NCI-H524 (cell line): ENCODE data around the gene HAPLN2.
"Not testable (repeated sequence)": the region's sequence is repeated elsewhere in the genome, so short reads cannot be mapped to it uniquely, and the experiment has no call there.

Experiments used
- DNase-seq, 2 experiments: peaks; one replicate each; lab custom pipeline; 2025; lab: John Stamatoyannopoulos, UW

Gene HAPLN2

DNA sequence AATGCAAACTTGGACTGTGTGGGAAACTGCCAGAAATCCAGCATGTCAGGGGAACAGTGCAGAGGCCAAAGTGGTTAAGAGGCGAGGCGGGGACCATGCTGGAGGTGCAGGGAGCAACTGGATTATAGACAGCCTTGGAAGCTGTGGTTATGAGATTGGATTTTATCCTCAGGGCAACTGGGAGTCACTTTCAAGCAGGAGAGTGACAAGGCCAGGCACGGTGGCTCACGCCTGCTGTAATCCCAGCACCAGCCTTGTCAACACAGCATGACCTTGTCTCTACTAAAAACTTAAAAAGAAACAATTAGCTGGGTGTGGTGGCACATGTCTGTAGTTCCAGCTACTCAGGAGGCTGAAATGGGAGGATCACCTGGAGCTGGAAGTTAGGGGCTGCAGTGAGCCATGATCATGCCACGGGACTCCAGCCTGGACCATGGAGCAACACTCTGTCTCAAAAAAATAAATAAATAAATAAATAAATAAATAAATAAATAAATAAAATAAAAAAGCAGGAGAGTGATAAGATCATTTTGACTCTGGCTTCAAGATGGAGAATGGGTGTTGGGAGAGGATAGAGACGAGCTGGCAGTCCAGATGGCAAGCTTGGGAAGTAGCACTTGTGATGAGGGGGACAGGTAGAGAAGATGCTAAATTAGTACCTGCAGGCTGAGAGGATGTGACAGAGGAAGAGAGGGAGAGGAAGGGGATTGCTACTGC, 3.5 kb downstream of the HAPLN2 start:
- peak in 1 of 2 experiments; percentile 31 for DNase-seq

DNA sequence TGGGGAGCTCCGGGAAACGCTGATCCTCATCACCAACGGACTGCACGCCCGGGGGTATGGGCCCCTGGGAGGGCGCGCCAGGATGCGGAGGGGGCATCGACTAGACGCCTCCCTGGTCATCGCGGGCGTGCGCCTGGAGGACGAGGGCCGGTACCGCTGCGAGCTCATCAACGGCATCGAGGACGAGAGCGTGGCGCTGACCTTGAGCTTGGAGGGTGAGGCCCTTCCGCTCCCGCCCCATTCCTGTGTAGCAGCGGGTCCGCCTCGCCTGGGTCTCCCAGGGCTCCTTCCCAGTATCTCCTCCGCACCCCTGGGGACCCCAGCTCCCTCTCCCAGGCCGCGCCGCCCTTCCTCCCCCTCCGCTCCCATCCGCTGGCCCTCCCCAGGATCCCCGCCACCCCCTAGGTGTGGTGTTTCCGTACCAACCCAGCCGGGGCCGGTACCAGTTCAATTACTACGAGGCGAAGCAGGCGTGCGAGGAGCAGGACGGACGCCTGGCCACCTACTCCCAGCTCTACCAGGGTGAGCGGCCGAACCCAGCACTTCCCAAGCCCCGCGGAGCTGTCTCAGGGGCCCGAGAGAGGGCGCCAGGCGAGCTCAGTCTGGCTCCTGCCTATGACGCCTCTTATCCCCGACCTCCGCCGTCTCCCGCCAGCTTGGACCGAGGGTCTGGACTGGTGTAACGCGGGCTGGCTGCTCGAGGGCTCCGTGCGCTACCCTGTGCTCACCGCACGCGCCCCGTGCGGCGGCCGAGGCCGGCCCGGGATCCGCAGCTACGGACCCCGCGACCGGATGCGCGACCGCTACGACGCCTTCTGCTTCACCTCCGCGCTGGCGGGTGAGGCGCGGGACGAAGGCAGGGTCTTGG, 5.0 kb downstream of the HAPLN2 start:
- DNase-seq: peak; percentile 42 to 72

DNA sequence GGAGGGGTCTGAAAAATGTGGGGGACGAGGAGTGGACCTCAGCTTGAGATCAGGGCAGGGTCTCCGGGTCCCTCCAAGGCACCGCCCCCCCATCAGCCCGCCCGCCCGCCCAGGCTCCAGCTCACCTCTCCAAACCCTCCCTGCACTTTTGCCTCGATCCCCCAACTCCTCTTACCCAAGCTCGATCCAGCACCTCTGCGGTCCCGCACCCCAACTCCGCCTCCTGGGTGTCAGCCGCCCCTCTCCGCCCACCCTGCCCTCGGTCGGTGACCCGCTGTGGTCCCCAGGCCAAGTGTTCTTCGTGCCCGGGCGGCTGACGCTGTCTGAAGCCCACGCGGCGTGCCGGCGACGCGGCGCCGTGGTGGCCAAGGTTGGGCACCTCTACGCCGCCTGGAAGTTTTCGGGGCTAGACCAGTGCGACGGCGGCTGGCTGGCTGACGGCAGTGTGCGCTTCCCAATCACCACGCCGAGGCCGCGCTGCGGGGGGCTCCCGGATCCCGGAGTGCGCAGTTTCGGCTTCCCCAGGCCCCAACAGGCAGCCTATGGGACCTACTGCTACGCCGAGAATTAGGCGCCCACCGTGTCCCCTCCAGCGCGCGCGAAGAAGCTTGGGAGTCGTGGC, 5.7 kb downstream of the HAPLN2 start:
- no peak for DNase-seq

DNA sequence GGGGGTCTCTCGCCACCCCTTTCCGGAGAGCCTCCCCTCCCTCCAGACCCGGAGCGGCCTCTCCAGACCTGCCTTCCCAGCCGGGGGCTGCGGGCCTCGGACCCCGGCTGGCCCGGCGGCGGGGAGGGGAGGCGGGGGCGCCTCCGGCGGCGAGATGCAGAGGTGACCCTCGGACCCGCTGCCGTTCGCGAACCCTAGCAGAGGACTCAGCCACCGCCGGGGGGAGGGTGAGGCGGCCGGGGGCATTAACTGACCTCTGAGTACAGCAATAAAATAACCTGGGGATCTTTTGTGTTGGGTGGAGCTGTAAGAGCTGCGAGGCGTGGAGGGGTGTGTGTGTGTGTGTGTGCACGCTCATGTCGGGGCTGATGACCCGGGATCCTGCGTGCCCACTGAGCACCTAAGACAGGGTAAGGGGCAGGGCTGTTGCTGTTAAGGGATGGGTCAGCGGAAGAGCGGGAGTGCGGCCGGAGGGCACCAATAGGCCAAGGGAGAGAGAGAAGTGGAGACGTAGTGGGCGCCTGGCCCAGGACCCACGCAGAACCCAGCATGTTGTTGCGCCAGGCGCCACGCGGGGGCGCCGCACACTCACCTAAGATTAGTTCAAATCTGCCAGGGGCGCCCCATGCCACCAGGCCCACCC, 6.3 kb downstream of the HAPLN2 start:
- DNase-seq: peak; percentile 32 to 63

DNA sequence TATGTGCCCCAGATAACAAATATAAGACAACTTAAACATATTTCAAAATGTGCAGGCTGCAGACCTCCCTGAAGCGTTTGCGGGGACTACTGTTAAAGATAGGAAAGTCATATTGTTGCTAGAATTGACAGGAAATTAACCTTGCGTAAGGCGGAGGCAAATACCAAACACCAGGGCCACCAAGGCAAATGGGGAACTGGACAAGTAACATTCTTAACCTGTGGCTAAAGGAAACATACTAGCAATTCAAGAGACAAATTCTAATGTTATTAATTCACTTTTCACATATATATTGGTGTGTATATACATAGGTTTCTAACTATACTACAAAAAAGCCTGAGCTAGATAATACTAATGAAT, 6.8 kb downstream of the HAPLN2 start:
- DNase-seq: no peak

DNA sequence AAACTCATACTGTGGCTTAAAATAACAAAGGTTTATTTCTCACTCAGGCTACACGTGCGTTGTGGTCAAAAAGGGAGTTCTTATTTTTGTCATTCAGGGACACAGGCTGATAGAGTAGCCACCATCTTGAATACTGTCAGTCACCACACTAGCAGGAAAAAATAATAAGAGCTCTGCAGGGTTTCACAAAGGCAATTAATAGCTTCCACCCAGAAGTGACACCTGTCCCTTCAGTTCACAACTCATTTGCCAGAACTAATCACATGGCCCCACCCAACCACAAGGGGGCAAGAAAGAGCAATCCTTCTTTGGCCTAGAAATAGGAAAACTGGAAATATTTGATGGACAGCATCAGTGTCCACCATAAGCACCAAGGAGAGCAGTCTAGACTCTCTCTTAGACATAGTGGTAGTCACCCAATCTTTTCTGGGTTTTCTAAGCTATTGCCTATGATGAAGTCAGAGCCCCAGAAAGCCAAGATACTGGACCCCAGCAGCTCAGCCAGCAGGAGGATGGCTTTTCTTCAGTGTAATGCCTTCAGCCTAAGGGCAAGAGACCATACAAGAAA, 8.2 kb downstream of the HAPLN2 start:
- DNase-seq: peak; percentile 62 to 82

DNA sequence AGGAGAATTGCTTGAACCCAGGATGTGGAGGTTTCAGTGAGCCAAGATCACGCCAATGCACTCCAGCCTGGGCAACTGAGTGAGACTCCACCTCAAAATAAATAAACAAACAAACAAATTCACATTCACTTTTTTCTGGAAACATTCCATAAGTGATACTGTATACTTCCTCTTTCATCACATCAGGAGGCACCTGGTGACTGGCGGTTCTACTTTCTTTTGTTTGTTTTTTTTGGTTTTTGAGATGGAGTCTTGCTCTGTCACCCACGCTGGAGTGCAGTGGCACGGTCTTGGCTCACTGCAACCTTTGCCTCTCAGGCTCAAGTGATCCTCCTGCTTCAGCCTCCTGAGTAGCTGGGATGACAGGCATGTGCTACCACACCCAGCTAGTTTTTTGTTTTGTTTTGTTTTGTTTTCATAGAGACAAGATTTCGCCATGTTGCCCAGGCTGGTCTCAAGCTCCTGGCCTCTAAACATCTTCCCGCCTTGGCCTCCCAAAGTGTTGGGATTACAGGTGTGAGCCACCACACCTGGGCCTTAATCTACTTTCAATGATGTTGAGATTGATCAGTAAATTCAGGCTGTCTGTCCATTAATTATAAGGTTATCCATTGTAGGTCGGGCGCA, 10.7 kb downstream of the HAPLN2 start:
- no peak for DNase-seq

DNA sequence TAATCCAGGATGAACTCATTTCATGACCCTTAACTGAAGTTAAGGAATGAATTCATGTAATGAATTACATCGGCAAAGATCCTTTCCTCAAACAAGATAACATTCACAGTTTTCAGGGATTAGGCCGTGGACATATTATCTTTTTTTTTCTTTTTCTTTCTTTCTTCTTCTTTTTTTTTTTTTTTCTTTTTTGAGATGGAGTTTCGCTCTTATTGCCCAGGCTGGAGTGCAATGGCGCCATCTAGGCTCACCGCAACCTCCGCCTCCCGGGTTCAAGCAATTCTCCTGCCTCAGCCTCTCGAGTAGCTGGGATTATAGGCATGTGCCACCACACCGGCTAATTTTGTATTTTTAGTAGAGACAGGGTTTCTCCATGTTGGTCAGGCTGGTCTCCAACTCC, 11.9 kb downstream of the HAPLN2 start:
- DNase-seq: not testable (repeated sequence)

DNA sequence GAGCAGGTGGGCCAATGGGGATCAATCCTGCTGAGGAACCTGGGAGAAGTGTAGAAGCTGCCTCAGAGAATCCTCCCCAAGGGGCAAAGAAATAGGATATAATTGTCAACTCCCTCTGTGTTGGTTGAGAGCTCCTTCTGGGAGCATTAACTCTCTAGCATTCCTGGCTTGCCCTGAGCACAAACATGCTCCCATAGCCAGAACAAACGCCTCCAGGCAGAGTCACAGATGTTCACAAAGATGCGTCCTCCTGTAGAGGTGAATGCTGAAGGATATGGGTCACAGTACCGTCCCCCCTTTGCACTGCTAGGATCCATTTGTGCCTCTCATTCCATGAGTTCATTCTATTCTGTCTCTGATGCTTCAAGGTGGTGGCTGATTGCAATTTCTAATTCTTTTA, 13.1 kb downstream of the HAPLN2 start:
- DNase-seq: no peak

DNA sequence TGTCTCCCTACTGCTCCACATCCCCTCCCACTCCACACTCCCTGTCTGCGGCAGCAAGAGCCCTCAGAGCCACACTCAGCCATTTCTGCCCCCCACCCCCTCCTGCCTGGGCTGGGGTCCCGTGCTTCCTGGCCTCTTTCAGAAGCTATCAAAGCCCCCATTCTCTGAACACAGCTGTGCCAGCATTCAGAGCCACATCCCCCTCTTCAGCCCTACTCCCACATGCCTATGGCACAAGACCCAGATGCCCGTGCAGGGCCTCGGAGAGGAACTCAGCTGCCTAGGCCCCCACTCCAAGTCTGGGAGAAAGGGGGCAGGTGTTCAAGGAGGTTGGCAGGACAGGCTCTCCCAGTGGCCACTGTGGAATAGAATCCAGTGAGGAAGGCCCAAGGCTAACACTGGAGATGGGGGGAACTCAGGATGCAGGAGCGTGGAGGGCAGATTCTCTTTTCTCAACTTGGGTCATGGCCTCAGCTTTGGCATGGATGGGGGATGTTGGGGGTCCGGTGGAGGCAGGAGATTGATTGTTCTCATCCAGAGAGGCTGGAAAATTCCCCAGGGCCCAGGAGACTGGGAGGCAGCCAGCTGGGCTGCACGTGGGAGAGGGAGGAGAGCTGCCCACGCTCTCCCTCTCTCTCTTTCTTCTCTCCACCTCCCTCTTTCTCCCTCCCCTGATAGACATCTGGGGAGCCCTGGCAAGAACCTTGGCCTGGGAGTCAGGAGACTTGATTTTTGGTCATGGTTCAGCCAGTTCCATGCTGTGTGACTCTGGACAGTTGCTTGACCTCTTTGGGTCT, 19.2 kb downstream of the HAPLN2 start:
- DNase-seq: peak in 1 of 2 experiments; percentile 37

DNA sequence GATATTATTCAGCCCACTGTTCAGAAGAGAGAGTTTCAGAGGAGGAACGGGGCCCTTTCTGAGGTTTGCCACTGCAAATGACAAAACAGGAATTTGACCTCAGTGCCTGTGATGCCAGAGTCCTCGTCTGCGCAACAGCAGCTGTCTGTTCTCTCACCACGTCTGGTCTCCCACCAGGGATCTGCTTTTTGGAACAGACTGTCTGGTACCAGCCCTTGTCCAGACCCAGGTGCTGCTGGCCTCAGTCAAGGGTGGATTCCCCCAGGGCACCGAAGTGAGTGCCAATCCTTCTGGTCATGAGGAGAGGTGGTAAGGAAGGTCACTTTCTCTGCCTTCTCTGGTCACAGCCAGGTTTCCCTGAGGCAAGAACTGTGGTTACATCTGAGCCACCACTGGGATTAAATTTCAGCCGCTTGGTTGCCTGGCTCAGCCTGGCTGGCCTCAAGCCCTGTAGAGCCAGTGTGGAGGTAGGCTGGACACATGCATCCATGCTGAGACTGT, 20.4 kb downstream of the HAPLN2 start:
- DNase-seq: no peak

DNA sequence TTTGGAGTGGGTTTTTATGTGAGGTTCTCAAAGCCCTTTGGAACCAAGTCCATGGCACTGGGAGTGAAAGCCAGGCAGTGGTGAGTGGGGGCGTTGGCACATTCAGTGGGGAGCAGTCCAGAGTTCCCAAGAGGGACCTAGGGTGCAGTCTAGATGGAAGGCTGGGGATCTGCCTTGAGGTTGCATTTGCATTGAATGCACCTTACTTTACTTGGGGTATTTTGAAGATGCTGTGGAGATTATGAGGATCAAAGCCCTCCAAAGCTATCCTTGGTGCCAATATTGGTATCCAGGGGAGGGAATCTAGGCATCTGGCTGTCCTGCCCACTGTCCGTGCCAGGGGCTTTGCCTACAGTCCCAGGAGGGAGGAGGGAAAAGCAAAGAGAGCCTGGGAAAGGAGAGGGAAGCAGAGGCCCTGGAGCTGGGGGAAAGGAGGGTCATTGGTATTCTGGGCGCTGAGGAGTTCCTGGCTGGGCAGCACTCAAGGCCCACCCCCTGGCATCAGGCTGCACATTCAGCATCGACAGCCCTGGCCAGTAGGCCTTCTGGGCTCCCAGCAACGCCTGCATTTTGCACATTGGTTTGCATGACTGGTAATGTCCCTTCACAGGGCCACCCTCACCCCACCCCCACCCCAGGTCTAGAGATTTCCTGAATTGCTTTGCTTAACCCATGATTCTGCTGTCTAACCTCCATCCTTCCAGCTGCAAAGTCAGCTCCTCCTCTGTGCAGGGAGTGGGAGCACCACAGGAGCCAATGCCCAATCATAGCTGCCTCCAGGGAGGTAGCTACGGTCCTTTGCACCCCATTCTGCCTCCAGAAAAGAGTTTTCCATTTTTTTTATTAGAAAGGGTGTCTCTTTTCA, 21.9 kb downstream of the HAPLN2 start:
- no peak for DNase-seq

DNA sequence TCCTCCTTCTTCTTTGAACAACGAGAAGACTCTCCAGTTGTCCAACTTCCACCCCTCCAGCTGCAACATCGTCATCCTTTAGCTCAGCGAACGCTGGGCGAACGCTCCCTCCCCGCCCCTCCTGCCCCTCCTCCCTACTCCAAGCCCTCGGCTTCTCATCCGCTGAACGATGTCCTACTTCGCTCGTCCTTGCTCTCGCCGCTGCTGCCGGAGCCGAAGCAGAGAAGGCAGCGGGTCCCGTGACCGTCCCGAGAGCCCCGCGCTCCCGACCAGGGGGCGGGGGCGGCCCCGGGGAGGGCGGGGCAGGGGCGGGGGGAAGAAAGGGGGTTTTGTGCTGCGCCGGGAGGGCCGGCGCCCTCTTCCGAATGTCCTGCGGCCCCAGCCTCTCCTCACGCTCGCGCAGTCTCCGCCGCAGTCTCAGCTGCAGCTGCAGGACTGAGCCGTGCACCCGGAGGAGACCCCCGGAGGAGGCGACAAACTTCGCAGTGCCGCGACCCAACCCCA, 22.6 kb downstream of the HAPLN2 start, which contains the start of gene BCAN:
Gene BCAN (plus strand): TSS at position 357 of the 504 bp plus-strand sequence. CDS start 3,938 bp downstream, outside the sequence.
- peak; percentile 25 to 54 for DNase-seq

DNA sequence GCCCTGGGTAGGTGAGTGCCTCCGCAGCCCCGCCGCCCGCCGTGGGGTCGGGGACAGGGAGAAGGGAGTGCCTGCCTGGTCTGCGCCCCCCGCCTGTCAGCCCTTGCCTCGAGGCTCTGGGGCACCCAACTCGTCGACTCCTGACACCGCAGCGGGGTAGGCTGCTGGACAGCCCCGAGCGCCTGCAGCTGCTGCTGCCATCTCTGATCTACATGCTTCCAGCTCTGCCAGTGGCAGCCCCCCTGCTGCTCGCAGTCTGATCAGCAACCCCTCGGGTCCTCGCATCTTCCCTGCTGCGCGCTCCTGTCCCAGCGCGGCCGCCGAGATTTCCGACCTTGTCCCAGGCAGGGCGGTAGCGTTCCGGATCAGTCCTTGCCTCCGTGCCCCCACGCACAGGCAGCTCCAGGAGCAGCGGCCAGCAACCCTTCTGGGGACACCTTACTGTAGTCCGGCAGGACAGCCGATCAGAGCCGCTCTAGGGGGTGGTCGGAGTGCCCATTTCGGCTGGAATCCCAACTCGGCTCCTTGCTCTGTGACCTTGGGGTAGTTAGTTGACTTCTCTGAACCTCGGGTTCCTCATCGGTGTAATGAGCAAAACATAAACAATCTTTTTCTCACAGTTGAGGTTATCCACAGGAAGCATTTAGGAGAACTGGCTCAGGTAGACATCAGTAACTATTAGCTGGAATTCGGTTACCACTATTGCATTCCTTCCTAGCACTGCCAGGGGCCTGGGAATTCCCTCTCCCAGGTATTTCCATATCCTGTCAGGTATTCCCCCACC, 23.2 kb downstream of the HAPLN2 start:
- DNase-seq: no peak

DNA sequence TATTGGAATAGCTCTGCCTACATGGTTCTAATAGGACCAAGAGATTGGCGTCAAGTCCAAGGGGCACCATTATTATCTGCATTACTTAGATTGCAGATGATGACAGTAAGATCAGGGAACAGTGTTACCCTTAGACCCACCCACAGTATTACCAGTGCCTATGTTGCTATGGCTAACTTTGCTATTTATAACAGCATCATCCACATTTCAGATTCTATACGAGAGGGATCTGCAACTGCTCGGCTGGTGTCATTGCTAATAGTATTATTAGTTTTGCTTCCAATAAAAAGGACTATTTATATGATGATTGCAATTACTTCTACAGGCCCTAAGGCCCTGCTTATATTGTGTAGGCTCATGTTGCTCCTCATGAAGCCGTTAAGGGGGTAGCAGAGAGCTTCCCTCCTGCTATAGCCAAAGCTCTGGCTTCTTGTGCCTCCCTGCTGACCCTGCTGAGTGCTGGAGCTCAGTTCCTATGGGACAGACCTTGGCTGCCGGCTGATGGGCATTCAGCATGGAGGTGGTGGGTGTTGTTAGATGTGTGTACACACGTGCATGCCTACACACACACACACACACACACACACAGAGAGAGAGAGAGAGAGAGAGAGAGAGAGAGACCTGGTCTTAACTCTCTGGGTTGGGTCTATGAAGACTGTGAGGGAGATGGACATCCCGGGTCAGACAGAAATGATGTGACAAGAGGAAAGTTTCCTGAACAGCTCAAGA, 24.0 kb downstream of the HAPLN2 start:
- no peak for DNase-seq

DNA sequence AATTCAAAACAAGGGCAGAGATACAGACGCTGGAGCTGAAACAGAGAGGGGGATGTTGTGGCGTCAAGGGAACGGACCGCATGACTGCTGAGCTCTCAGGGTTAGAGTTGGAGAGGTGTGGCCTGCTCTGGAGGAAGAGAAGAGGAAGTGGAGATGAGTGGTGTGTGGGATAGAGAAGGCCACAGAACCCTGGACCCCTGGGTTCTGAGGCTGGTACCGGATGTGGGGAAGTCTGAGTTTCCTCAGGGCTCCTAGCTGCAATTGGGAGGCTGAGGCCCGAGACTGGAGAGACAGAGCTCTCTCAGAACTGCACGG, 24.5 kb downstream of the HAPLN2 start:
- DNase-seq: no peak

DNA sequence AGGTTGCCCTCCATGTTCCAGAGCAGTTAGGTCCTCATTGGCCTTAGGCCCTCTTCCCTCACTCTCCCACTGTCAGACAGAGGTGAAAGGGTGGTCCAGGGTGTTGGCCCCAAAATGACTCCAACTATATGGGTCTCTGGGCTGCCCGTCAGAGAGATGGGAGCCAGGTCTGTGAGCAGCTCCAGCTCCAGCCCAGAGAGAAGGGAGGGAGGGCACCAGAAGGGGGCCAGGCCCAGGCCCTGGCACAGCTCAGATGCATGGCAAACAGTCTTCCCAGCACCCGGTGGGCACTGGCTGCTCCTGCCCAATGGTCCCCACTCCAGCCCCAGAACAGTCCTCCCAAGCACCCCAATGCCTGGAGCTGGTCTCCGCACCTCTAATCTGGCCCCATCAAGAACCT, 24.9 kb downstream of the HAPLN2 start:
- DNase-seq: no peak

DNA sequence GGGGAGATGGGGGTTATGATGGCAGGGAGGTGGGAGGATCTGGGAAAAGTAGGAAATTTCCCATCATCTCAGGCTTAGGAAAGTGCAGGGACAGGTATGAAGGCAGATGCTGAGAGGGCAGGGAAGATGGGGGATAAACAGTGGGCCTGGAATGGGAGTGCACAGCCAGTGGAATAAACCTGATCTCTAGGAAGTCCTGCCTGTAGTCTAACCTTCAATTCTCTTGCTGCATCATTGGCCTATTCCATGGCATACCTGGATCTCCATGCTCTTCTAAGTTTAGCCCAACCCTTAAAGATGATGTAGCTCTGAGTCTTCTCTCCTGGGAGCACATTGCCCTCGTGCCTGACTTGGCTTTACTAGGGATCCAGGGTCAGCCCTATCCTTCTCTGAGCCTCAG, 25.4 kb downstream of the HAPLN2 start:
- no peak for DNase-seq
